NB4 (cell line): ENCODE measurements around the gene SPATA20.

ENCODE experiments used
- POLR2A ChIP-seq: IDR thresholded peaks from 2 replicates; pipeline ENCODE4 v1.6.1; 2011; ENCODE audit warnings: mild to moderate bottlenecking; ENCODE audit not compliant: insufficient read length; ENCODE audit errors: extremely low read depth
- TF ChIP-seq, protein P1 (sequence below): IDR thresholded peaks from one replicate; pipeline ENCODE4 v1.5.1; 2012; ENCODE audit warnings: low read depth, low read length

GRCh38 chr17:50551884-50552283 lies 4.9 kb downstream of the SPATA20 start:
- TF ChIP-seq, protein P1, sequence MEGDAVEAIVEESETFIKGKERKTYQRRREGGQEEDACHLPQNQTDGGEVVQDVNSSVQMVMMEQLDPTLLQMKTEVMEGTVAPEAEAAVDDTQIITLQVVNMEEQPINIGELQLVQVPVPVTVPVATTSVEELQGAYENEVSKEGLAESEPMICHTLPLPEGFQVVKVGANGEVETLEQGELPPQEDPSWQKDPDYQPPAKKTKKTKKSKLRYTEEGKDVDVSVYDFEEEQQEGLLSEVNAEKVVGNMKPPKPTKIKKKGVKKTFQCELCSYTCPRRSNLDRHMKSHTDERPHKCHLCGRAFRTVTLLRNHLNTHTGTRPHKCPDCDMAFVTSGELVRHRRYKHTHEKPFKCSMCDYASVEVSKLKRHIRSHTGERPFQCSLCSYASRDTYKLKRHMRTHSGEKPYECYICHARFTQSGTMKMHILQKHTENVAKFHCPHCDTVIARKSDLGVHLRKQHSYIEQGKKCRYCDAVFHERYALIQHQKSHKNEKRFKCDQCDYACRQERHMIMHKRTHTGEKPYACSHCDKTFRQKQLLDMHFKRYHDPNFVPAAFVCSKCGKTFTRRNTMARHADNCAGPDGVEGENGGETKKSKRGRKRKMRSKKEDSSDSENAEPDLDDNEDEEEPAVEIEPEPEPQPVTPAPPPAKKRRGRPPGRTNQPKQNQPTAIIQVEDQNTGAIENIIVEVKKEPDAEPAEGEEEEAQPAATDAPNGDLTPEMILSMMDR = no peak
- no peak for TF ChIP-seq POLR2A
